Hippocampal formation (tissue), 2 donors: Measurements from ENCODE around the gene NCOR1.
"Not testable (repeated sequence)": the region's sequence is repeated elsewhere in the genome, so short reads cannot be mapped to it uniquely, and the experiment has no call there.

Source experiments
- DNase-seq, 2 donors: peaks; one replicate each; lab custom pipeline; 2025; lab: John Stamatoyannopoulos, UW

NCOR1 gene

DNA sequence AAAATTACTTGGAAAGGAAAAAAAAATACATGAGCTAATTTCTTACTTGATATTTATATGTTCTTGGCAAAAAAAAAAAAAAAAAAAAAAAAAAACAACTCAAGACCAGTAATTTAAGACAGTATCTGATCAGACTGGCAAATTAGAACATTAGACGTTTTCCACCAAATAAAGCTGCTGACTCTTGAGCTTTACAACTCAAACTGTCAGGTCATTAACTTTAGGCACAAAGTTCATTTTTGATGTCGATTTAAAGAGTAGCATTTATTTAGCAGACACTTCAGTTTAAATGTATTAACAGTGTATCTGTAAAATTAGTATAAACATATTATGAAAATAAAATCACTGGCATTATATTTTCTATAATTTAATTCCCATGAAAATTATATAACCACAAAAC is 66.7 kb downstream of the NCOR1 start:
- DNase-seq, result no peak

DNA sequence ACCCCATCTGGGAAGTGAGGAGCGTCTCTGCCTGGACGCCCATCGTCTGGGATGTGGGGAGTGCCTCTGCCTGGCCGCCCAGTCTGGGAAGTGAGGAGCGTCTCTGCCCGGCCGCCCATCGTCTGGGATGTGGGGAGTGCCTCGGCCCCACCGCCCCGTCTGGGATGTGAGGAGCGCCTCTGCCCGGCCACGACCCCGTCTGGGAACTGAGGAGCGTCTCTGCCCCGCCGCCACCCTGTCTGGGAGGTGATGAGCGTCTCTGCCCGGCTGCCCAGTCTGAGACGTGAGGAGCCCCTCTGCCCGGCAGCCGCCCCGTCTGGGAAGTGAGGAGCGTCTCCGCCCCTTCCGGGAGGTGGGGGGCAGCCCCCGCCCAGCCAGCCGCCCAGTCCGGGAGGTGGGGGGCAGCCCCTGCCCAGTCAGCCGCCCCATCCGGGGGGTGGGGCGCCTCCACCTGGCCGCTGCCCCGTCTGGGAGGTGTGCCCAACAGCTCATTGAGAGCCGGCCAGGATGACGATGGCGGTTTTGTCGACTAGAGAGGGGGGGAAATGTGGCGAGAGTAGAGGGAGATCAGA is 69.9 kb downstream of the NCOR1 start:
- DNase-seq, result not testable (repeated sequence)

DNA sequence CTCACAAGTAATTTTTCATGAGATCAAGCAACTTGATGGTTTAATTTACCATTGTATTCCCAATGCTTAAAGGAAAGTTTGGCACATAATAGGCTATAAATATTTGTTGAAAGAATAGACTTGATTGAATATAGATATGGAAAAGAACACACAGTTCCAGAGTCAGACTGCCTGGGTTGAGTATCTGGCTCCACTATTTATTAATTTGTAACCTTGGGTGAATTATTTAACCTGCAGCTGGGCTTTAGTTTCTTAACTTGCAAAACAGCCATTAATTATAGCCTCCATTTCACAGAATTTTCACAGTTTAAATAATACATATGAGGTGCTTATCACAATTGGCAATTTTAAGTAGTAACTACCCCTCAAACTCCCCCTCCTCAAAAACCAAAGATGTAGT is 73.6 kb downstream of the NCOR1 start:
- DNase-seq, result no peak

DNA sequence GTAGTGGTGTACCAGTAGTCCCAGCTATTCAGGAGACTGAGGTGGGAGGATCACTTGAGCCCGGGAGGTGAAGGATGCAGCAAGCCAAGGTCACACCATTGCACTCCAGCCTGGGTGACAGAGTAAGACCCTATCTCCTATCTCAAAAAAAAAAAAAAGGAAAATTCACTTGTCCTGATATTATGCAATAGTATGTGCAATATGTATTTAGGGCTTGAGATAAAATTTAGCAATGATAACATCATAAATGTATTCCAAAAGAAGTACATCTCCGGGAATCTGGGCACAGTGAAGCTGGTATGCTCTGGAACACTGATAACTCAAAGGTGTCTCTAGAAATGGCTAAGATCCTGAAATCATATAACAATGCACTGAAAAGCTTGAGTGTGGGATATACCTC is 74.5 kb downstream of the NCOR1 start:
- DNase-seq, result no peak

DNA sequence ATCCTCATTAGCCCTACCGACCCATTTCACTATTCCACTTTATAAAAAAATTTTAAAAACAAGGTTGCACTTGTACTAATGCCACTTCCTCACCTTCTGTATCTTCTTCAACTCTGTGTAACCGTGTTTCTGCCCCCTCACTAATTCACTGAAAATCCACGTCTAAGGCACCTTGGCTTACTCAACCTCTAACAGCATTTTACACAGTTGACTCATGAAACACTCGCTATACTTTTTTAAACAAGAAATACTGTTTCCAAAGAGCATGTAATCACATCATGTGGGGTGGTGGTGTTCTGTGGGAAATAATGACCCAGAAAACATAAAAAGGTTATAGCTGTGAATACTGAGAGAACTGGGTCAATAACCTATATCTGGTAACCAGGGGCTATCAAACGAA is 79.9 kb downstream of the NCOR1 start:
- DNase-seq, result no peak

DNA sequence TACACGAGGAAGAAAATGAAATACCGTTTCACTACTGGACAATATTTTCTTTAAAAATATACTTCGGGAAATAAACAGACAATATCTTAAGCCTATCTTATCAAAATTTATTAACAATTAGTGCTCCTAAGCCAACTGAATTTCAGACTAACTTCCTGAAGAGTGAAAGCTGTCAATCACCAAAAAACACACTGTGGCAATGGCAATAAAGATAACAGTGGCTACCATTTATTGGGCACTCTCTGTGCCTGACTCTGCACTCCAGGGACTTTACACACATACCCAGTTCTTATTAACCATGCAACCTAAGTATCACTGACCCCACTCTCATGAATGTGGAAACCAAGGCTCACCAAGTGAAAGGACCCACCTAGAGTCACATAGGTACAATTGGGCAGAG is 83.7 kb downstream of the NCOR1 start:
- no peak for DNase-seq

DNA sequence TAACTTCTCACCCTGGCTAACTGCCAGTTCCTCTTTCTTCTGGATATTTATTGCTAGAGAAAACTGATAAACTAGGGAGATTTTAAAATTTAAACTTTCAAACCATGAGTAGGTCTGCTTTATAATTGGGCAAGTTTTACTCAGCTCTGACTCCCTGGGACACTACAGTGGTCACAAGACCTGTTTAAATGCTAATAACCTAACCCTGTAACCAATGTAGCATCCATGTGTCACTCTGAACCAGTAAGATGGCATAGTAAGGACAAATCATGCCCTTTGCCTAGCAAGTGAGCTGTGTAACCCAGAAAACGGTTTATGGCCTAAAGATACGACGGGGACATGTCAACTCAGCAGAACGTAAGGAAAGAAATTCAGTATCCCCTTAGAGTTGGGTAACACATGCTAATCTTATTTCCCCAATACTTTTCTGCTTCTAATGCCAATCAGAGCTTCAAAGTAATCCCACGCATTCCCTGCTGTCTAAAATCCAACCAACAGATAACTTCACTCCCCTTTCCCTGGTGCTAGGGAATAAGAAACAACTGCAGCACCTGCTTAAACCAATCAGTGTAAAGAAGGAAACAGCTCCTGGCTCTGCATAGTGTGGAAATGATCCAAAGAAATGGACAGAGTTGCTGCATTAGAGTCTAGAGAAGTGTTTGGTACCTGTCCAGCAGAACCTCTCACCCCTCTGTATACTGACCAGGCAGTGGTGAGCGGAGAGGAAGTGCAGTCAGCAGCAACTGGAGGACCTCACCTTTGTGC is 85.7 kb downstream of the NCOR1 start:
- no peak for DNase-seq

DNA sequence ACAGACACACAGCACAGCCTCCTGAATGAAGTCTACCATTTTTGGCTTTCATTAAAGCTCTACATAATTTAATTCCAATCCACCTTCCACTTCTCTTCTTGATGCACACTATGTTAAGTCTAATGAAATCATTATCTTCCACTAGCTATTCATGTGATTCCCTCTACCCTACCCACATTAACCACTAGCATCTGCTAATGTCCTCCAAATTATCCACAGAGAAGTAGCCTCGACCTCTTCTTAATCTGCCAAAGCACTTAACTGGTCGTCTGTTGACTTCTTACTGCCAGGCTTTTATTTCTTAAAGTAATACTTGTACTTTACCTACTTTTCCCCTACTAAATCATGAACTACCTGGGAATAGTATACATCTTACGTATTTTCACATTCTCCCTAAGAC is 91.8 kb downstream of the NCOR1 start:
- no peak for DNase-seq

DNA sequence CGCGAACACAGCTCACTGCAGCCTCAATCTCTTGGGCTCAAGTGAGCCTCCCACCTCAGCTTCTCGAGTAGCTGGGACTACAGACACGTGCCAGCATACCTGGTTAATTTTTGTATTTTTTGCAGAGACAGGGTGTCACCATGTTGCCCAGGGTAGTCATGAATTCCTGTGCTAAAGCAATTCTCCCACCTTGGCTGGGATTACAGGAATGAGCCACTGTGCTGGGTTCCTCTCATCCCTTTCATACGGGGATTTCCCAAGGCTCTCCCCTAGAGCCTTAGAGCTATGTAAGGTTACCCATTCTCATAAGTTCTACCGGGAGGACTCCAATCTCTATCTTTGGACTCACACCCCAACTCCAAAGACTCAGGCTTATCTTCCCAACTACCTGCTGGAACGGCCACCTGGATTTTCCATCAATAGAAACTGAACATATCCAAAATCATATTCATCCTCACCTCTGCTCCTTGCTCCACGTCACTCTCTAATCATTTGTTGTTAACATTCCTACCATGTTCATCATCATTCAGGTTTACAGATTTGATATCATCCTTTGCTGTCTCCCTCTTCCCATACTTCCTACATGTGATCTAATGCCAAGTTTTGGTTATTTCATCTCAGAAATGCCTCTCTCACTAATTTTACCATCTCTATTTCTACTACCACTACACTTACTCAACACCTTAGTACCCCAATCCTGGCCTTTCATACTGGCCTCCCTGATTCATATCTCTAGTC is 92.5 kb downstream of the NCOR1 start:
- DNase-seq, result no peak

DNA sequence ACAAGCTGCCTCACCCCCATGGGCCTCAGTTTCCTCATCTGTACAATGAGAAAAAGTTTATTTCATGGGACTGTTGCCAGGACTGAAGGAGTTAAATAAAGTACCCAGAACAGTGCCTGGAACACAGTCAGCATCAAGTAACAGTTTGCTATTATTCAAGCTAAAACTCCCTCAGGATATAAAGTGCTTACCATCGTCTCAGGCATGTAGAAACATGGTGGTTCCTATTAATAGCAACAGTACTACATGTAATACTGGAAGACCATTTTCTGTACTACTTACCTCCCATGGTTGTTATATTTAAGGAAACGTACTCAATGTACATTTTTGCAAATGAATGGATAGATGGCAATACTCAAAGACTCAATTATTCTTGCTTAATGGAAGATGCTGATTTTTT is 93.4 kb downstream of the NCOR1 start:
- DNase-seq, result no peak

DNA sequence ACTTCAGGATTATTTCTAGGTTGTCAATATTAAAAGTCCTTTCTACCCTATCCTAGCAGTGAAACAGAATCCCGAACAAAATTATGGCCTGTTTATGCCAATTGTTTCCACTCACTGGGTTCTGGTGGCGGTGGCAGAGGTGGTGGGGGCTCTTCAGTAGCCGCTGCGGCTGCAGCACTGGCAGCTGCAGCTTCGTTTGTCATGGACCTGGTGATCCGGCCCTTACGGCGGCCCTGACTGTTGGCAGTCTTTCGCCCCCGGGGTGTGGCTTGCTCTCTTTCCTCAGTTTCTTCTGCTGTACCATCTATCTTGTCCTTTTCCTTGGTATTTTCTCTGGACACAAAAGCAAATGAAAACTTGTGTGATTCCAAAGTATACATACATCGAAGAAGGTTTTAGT is 94.4 kb downstream of the NCOR1 start:
- no peak for DNase-seq

DNA sequence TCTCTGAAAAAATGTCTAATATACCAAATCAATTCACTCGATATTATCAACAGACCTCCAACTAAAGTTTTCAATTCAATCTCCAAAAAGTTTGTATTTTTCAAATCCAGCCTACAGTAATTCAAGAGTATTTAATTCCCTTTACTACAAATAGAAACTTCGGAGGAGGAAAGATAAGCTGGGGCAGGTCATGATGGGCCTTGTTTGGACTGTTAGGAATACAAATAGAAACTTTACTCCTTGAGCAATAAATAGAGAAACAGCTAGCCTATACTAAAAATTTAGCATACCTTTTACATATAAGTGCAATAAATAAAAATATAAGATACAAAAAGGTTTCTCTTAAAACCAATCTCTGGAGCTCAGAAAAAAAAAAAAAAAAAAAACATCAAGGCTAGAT is 98.2 kb downstream of the NCOR1 start:
- no peak for DNase-seq

DNA sequence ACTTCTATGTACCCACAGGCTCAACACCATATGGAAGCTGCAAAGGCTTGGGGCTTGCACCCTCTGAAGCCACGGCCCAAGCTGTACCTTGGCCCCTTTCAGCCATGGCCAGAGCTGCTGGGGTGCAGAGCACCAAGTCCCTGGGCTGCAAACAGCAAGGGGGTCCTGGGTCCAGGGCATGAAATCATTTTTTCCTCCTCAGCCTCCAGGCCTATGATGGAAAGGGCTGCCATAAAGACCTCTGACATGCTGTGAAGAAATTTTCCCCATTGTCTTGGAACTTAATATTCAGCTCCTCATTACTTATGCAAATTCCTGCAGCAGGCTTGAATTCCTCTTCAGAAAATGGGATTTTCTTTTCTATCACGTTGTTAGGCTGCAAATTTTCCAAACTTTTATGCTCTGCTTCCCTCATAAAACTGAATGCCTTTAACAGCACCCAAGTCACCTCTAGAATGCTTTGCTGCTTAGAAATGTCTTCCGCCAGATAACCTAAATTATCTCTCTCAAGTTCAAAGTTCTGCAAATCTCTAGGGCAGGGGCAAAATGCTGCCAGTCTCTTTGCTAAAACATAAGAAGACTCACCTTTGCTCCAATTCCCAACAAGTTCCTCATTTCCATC is 100.1 kb downstream of the NCOR1 start:
- not testable (repeated sequence) for DNase-seq

DNA sequence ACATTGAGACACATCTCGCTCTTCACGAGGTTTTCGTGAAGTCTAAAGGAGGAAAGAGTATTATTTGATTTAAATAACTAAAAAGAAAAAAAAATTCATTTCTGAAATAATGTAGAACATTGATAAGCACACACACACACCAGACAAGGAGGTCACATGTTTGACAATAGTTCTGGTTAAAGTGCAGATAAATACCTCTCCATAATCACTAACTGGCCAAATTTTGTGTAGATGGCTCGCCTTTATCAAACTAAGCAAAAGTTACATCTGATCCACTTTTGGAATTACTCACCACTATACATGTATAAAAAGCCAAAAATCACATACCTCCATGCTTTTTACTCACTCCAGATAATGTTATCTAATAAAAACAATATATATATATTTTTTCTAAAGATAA is 106.5 kb downstream of the NCOR1 start:
- no peak for DNase-seq

DNA sequence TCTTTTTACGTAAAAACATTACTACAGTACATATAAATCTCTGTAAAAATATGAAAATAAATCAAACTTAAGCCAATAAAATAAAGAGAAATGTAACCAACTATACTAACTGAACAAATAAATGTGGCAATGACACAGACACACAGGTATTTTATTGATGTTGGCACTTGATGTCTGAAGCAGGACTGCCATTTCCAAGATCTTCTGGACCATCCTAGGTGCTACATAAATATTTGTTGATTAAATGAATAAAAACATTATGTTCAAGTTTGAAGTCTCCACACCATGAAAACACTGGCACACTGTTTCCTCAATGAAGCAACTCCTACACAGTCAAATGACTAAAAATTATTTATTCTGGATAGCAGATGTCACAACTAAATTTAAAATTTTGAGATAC is 106.9 kb downstream of the NCOR1 start:
- no peak for DNase-seq

DNA sequence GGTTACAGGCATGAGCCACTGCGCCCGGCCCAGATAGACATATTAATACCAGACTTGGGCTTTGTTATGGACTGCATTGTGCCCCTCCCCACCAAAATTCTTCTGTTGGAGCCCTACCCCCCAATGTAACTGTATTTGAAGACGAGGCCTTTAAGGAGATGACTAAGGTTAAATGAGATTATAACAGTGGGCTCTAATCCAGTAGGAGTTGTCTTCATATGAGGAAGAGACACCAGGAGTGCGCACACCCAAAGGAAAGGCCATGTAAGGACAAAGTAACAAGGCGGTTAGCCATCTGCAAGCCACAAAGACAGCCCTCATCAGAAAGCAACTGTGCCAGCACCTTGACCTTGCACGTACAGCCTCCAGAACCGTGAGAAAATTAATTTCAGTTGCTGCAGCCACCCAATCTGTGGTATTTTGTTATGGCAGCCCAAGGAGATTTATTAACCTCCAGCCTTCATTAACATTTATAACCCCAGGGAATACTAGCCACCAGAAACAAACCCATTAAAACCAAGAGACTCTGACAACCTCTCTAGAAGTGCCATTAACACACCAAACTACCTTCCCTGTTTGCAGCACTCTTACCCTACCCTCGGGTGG is 108.1 kb downstream of the NCOR1 start:
- DNase-seq, result no peak

DNA sequence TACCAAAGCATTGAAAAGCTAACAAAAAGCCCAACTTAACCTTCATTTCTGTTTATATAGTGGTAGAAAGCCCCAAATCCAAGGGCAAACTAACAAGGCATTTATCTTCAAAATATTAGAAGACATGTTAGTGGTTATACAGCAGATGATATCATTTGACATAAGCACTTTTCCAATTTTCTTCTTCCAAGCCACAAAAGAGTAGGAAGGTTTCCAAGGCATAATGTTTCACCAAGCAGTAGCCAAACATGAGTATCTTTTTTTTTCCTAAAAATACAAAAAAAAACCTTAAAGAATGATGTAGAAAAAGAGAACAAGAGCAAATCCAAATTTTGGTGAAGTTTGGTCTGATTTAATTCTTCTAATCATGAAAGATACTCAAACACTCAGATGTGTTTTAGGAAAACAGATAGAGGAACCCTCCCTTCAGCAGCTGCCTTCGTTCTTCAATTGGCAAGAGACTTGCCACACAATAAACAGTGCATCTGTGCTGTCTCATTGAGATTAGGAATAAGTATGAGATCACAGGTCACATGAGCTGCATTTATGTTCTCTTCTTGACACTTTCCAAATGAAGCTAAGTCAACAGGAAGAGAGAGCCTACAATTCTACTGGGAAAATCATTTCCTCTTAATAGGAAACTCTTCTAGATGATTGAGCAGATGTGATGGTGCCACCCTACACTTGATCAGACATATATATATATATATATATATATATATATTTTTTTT is 109.0 kb downstream of the NCOR1 start:
- DNase-seq, result peak; percentile 3 to 89

DNA sequence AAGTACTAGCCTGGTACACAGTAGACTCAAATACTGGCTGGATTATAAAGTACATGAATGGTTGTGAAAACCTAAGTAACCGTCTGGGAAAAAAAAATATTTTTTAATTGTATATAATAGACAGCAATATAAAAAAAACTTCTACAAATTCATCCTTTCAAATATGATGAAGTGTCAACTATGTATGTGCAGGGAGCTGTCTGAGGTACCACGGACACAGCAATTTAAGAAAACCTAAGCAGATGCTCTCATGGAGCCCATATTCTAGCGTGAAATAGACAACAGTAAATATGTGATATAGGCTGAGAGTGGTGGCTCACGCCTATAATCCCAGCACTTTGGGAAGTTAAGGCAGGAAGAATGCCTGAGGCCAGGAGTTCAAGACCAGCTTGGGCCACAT is 111.1 kb downstream of the NCOR1 start:
- no peak for DNase-seq

DNA sequence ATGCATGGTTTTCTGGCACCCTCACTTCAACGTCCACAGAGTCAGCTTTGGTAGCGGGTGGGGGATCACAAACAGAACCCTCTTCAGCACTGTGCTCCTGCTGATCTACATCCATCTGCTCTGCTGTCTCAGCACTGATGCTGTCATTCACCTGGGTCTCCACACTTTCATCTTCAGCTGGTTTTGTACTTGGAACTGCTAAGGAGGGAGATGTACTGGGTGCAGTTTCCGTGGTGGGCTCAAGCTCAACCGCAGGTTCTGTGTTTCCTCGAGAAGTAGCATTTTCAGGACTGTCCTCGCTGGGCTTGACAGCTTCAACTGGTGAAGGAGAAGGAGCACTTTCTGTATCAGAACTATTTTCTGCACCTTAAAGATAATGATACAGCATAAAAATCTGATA is 113.9 kb downstream of the NCOR1 start:
- no peak for DNase-seq

DNA sequence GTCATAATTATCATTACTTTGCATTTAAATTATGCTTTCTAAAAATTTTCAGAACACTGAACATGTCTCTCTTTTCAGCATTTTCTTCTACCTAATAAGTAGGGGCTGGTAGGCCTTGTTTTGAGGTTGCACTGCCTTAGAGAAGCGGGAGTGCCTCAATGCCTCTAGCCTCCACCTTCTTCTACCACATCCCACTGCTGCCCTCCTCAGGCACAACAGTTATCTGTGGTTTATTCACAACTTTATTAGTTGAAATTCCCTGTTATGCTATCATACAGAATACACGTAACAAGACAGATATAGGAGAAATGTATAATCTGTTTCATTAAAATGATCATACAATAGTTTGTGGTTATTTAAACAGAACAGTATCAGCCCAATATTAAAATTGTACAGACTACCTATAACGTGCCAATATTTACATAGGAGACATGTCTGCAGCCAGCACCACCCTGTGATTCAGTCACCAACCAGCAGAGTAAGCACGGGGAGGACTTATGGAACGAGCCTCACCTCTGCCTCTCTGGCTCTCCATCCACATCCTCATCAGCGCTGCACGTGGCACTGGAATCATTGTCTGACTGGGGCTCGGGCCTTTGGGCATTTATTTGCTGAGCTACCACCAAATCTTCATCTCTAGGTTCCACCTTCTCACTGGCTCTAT is 114.5 kb downstream of the NCOR1 start:
- DNase-seq, result no peak

DNA sequence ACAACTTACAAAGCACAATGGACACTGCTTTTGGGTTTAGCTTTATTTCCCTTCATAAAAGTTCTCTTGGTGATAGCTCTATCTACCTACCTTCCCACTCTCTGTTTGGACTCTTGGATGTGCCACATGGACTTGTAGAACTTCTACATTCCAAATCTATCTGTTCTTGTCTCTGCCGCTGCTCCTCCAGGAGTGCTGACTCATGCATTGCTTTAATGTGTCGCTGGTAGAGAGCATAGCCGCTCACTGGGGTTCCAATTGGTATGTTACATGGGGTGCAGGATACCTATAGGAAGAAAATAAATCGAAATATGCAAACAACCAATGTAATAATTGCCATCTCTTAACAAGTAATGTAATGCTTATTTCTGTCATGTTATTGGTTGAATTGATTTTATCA is 123.6 kb downstream of the NCOR1 start:
- DNase-seq, result no peak
